Osteocyte (in vitro differentiated cells): ENCODE measurements around the gene RNF217. TPM values are rescaled to one million over a fixed set of nuclear protein-coding genes. Genes with fewer than 3 reads are reported as not detected.

Experiments
- DNase-seq: peaks from one replicate; pipeline ENCODE4 v3.0.0; 2021; ENCODE audit warnings: mixed read lengths; ENCODE audit not compliant: unreplicated experiment; ENCODE audit errors: extremely low spot score
- H3K27ac Mint-ChIP-seq: one replicate; pipeline ENCODE4 v1.8.0; 2021; ENCODE audit warnings: mild to moderate bottlenecking, mixed read lengths; ENCODE audit not compliant: unreplicated experiment
- H3K27me3 Mint-ChIP-seq: one replicate; pipeline ENCODE4 v1.8.0; 2021; ENCODE audit warnings: mixed read lengths; ENCODE audit not compliant: unreplicated experiment
- H3K36me3 Mint-ChIP-seq: one replicate; pipeline ENCODE4 v1.8.0; 2021; ENCODE audit warnings: mixed read lengths; ENCODE audit not compliant: unreplicated experiment
- H3K4me1 Mint-ChIP-seq: one replicate; pipeline ENCODE4 v1.8.0; 2021; ENCODE audit warnings: mixed read lengths; ENCODE audit not compliant: unreplicated experiment
- H3K4me3 Mint-ChIP-seq: one replicate; pipeline ENCODE4 v1.8.0; 2021; ENCODE audit warnings: mild to moderate bottlenecking, moderate library complexity, mixed read lengths; ENCODE audit not compliant: unreplicated experiment
- H3K9me3 Mint-ChIP-seq: one replicate; pipeline ENCODE4 v1.8.0; 2021; ENCODE audit warnings: mixed read lengths; ENCODE audit not compliant: unreplicated experiment
- CTCF ChIP-seq: fragments of 200-600 bp; sonication (generic); IDR thresholded peaks from 2 replicates; pipeline ENCODE4 v1.5.0; 2021; ENCODE audit warnings: antibody characterized with exemption, mild to moderate bottlenecking, moderate library complexity
- total RNA-seq: library from RNA; stranded (reverse); gene quantifications from 2 replicates; pipeline ENCODE4 v1.2.1, GENCODE V29; 2021

The RNF217 gene
- total RNA-seq, 1 donor from 2014 or later, result 75.7 TPM

- no peak for DNase-seq
- H3K27me3 Mint-ChIP-seq, result no peaks in the 10 kb centered on the region
- no peak for TF ChIP-seq CTCF
- H3K4me1 Mint-ChIP-seq, result peaks cover 72% of the 10 kb centered on the region
- H3K27ac Mint-ChIP-seq, result peak overlapping the region; percentile 79
- no peaks in the 10 kb centered on the region for H3K9me3 Mint-ChIP-seq
- H3K4me3 Mint-ChIP-seq, result no peak overlapping the region
- peaks cover 16% of the 10 kb centered on the region for H3K36me3 Mint-ChIP-seq
Measured at GRCh38 chr6:124999105-124999764, 37.0 kb downstream of the RNF217 start.

- peaks cover 50% of the 10 kb centered on the region for H3K4me1 Mint-ChIP-seq
- no peaks in the 10 kb centered on the region for H3K9me3 Mint-ChIP-seq
- no peak for TF ChIP-seq CTCF
- no peaks in the 10 kb centered on the region for H3K27me3 Mint-ChIP-seq
- no peak for DNase-seq
- H3K27ac Mint-ChIP-seq, result peak overlapping the region; percentile 45
- H3K36me3 Mint-ChIP-seq, result peaks cover 24% of the 10 kb centered on the region
- peak overlapping the region; percentile 24 for H3K4me3 Mint-ChIP-seq
Measured at GRCh38 chr6:125001684-125002405, 39.6 kb downstream of the RNF217 start.

GRCh38 chr6:125002406-125002741, 40.1 kb downstream of the RNF217 start:
- Mint-ChIP-seq H3K27me3 (no peaks in the 10 kb centered on the region), H3K36me3 (peaks cover 19% of the 10 kb centered on the region), H3K4me1 (peaks cover 46% of the 10 kb centered on the region), H3K9me3 (no peaks in the 10 kb centered on the region), H3K4me3 (peak overlapping the region; percentile 24), H3K27ac (peak overlapping the region; percentile 45)
- no peak for DNase-seq
- no peak for TF ChIP-seq CTCF

GRCh38 chr6:125003070-125003469, 40.8 kb downstream of the RNF217 start:
- no peak for DNase-seq
- Mint-ChIP-seq H3K27ac (no peak overlapping the region), H3K4me1 (peaks cover 43% of the 10 kb centered on the region), H3K9me3 (no peaks in the 10 kb centered on the region), H3K27me3 (no peaks in the 10 kb centered on the region), H3K36me3 (peaks cover 13% of the 10 kb centered on the region), H3K4me3 (no peak overlapping the region)
- TF ChIP-seq CTCF, result no peak

GRCh38 chr6:125004198-125004597, 42.0 kb downstream of the RNF217 start:
- no peak overlapping the region for H3K4me3 Mint-ChIP-seq
- H3K4me1 Mint-ChIP-seq, result peaks cover 45% of the 10 kb centered on the region

More at GRCh38 chr6:125004198-125004597, 42.0 kb downstream of the RNF217 start:
- no peak overlapping the region for H3K27ac Mint-ChIP-seq
- H3K36me3 Mint-ChIP-seq, result peaks cover 11% of the 10 kb centered on the region
- H3K27me3 Mint-ChIP-seq, result no peaks in the 10 kb centered on the region
- no peak for TF ChIP-seq CTCF
- no peaks in the 10 kb centered on the region for H3K9me3 Mint-ChIP-seq
- DNase-seq, result no peak
